ENCODE measurements around the gene B3GNT8. TPM values are rescaled to one million over a fixed set of nuclear protein-coding genes. Genes with fewer than 3 reads are reported as not detected.
"Not testable (repeated sequence)": the region's sequence is repeated elsewhere in the genome, so short reads cannot be mapped to it uniquely, and the experiment has no call there.

The B3GNT8 gene
- total RNA-seq, 1 donor from 2014 or later, result 3.9 TPM

DNA sequence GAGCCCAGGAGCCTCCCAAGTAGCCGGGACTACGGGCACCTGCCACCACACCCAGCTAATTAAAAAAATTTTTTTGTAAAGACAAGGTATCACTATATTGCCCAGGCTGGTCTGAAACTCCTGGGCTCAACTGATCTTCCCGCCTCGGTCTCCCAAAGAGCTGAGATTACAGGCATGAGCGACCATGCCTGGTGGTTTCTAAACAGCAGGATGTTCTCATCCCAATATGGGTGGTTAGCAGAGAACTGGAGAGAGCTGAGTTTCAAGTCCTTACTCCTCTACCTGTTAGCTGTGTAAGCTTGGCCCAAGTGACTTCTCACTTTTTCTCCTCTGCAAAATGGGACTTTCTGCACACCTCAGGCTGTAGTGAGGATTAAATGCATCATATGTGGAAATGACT is 42.8 kb downstream of the B3GNT8 start:
- no peak for DNase-seq

DNA sequence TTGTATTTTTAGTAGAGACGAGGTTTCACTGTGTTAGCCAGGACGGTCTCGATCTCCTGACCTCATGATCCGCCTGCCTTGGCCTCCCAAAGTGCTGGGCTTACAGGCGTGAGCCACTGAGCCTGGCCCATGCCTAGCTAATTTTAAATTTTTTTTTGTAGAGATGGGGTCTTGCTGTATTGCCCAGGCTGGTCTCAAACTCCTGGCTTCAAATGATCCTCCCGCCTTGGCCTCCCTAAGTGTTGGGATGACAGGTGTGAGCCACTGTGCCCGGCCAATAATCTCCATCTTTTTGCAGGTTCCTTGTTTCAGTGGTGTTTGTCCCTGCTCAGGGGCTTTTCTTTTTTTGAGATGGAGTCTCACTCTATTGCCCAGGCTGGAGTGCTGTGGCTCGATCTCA is 45.6 kb downstream of the B3GNT8 start:
- DNase-seq, result not testable (repeated sequence)

DNA sequence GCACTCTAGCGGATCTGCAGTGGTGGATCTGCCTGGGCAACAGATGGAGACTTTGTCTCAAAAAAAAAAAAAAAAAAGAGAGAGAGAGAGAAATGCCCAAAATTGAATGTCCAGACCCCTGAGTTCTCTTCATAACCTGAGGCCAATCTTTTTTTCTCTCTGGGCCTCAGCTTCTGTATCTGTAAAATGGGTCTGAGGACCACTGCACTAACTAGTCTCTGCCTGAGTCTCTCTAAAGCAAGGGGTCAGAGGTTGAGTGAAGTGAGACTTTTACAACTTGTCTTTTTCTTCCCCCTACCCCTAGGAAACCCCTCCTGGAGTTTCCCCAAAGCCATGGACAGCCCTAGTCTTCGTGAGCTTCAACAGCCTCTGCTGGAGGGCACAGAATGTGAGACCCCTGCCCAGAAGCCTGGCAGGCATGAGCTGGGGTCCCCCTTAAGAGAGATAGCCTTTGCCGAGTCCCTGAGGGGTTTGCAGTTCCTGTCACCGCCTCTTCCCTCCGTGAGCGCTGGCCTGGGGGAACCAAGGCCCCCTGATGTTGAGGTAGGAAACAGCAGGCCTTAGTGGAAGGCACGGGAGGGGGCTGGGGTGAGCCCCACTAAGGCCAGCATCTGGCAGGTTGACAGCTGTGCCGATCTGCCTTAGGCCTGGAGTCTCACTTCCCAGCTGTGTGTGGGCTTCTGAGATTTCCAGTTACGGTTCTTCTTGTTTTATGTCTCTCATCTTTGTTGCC is 49.0 kb downstream of the B3GNT8 start:
- DNase-seq, result peak; percentile 80

DNA sequence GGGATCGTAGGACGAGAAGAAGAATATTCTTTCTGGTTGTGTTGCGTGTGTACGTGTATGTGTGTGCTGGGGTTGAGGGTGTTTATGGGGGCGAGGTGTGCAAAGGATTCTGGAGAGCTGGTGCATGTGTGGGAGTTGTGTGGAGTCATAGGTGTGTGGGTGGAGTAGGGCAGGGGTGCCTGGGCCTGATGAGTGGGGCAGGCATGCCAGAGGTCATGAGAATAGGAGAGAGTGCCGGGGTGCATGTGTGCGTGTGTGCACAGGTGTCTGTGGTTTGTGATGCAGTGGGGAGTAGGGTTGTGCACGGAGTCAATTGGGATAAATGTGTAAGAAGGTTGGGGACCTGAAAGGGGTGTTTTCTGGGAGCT is 50.2 kb downstream of the B3GNT8 start:
- no peak for DNase-seq

DNA sequence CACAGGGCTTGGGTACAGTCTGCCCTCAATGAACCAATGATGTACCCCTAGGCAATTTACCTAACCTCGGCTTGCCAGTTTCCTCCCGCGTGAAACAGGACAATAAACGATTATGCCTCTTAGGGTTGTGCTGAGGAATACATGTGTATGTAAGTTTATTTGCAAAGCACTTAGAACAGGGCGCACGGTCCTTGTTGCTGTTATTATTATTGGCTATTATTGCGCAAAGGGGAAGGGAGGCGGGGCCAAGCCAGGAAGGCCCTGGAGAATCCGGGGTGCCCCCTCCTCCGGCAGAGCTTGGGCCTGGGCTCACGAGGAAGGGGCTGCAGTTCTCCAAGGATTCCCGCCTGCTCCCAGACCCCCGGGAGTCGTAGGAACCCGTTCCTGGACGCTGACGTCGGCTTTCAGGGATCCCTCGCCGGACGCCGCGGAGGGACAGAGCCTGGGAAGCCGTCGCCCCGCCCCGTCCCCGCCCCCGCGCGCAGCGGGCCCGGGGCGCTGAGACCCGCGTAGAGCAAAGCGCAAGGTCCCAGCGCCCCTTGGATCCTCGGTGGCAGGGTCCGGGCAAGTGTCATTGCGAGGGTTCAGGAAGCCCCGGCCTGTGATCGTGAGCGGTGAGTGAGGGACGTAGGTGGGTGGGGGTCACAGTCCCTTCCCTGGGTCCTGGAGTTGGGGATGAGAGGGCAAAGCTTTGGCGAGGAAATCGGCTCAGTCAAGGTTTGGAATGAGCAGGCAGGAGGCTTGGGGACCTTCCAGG is 50.8 kb downstream of the B3GNT8 start, which contains the start of gene TMEM91:
Gene TMEM91, plus strand, starts transcription at position 293 of the 757 bp plus-strand sequence. CDS start 1,777 bp downstream, outside the sequence.
- peak; percentile 50 for DNase-seq

Small RNA genes lying within 50 kb of the gene (small RNA-seq; reads per million reads assigned to genes)
- gene RF00017 (ENCODE audit: low replicate concordance), result not detected

Other genes with a start within 250 kb of the B3GNT8 start
- 11.0 TPM for gene CYP2S1, start 234.2 kb downstream of the B3GNT8 start, total RNA-seq
- 57.3 TPM for gene AXL, start 208.2 kb downstream of the B3GNT8 start, total RNA-seq
- gene HNRNPUL1, start 163.0 kb downstream of the B3GNT8 start, total RNA-seq, result 119 TPM
- gene CCDC97, start 117.2 kb downstream of the B3GNT8 start, total RNA-seq, result 21.2 TPM
- 12.2 TPM for gene TGFB1, start 73.5 kb downstream of the B3GNT8 start, total RNA-seq
- gene B9D2, start 63.2 kb downstream of the B3GNT8 start, total RNA-seq, result 3.4 TPM
- 11.8 TPM for gene TMEM91, start 50.8 kb downstream of the B3GNT8 start, total RNA-seq
- gene EXOSC5, start 30.0 kb downstream of the B3GNT8 start, total RNA-seq, result 18.2 TPM
- gene BCKDHA, start 29.6 kb downstream of the B3GNT8 start, total RNA-seq, result 58.0 TPM
- gene DMAC2, start 12.5 kb upstream of the B3GNT8 start, total RNA-seq, result 42.5 TPM
- gene ERICH4, start 15.8 kb upstream of the B3GNT8 start, total RNA-seq, result not detected
- gene CEACAM21, start 148.8 kb upstream of the B3GNT8 start, total RNA-seq, result 2.6 TPM
- gene CEACAM4, start 199.7 kb upstream of the B3GNT8 start, total RNA-seq, result not detected

Measured in tongue (tissue), 3 donors.